ENCODE results near the gene MAOA.

The MAOA gene

GRCh38 chrX:43733699-43734098 lies 77.6 kb downstream of the MAOA start:
- TF ChIP-seq CTCF (conservative IDR thresholded peaks at IDR 0.05), result no peak
- no peak overlapping the region for H3K27ac ChIP-seq

GRCh38 chrX:43734444-43734843 lies 78.3 kb downstream of the MAOA start:
- H3K27ac ChIP-seq, result no peak overlapping the region
- TF ChIP-seq CTCF (conservative IDR thresholded peaks at IDR 0.05), result no peak

GRCh38 chrX:43735534-43735933 lies 79.4 kb downstream of the MAOA start:
- no peak overlapping the region for H3K27ac ChIP-seq
- no peak for TF ChIP-seq CTCF (conservative IDR thresholded peaks at IDR 0.05)

- TF ChIP-seq CTCF (conservative IDR thresholded peaks at IDR 0.05), result no peak
- H3K27ac ChIP-seq, result no peak overlapping the region
These were observed 79.9 kb downstream of the MAOA start for GRCh38 chrX:43735957-43736356.

GRCh38 chrX:43741843-43742573 lies 85.9 kb downstream of the MAOA start:
- no peak for TF ChIP-seq CTCF (conservative IDR thresholded peaks at IDR 0.05)
- no peak overlapping the region for H3K27ac ChIP-seq

GRCh38 chrX:43743100-43743822 lies 87.2 kb downstream of the MAOA start:
- no peak for TF ChIP-seq CTCF (conservative IDR thresholded peaks at IDR 0.05)
- peak overlapping the region; percentile 27; the same call in 1 of the 2 replicates for H3K27ac ChIP-seq

- TF ChIP-seq CTCF (conservative IDR thresholded peaks at IDR 0.05), result no peak
- H3K27ac ChIP-seq, result peak overlapping the region; percentile 27
These were observed 88.2 kb downstream of the MAOA start for GRCh38 chrX:43744284-43744683.

Data from VCaP (cell line).